ENCODE results near the gene NR0B2.

DNA sequence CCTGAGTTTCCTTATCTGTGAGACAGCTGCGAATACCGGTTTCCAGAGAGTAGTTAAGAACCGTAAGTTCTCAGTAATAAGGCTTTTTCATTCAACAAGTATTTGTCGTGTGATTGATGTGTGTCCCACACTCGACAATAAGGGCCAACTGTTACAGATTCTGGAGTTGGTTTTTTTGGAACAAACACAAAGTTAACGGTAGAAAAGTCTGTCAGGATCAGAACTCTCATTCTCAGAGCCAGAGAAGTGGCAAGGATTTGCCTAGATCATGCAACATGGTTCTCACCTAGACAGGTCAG is 8.6 kb upstream of the NR0B2 start:
- TF ChIP-seq, protein P1, sequence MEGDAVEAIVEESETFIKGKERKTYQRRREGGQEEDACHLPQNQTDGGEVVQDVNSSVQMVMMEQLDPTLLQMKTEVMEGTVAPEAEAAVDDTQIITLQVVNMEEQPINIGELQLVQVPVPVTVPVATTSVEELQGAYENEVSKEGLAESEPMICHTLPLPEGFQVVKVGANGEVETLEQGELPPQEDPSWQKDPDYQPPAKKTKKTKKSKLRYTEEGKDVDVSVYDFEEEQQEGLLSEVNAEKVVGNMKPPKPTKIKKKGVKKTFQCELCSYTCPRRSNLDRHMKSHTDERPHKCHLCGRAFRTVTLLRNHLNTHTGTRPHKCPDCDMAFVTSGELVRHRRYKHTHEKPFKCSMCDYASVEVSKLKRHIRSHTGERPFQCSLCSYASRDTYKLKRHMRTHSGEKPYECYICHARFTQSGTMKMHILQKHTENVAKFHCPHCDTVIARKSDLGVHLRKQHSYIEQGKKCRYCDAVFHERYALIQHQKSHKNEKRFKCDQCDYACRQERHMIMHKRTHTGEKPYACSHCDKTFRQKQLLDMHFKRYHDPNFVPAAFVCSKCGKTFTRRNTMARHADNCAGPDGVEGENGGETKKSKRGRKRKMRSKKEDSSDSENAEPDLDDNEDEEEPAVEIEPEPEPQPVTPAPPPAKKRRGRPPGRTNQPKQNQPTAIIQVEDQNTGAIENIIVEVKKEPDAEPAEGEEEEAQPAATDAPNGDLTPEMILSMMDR (IDR thresholded peaks at IDR 0.05; ENCODE audit: poor library complexity): no peak
- TF ChIP-seq EZH2 (IDR thresholded peaks at IDR 0.05; ENCODE audit: borderline replicate concordance): no peak
- no peak for TF ChIP-seq EZH2phosphoT487 (IDR thresholded peaks at IDR 0.05; ENCODE audit: low read depth, severe bottlenecking, unreplicated experiment)

Data from hepatocyte (in vitro differentiated cells).